Left colon (tissue), 2 donors: ENCODE measurements around the gene ADGRV1. TPM values are rescaled to one million over a fixed set of nuclear protein-coding genes. Genes with fewer than 3 reads are reported as not detected.

ENCODE experiments used
- ATAC-seq: fragments of 200-7000 bp; cut with Tn5 transposase; one replicate; pipeline ENCODE4 v1.9.1; 2020; ENCODE audit warnings: mild to moderate bottlenecking, moderate library complexity
- DNase-seq, 2 donors: peaks; one replicate each; pipeline ENCODE4 v3.0.0-alpha.2; 2020
- intact Hi-C, 2 donors: fragments of 100-400 bp; cut with DNase I in 1 of 2; cut with micrococcal nuclease in 1 of 2; formaldehyde crosslinking; loops; one replicate each; pipeline versions ENCODE4 v1.11.2 to v1.14.0; 2022; cut with DNase I, micrococcal nuclease
- total RNA-seq, 2 donors: library from RNA; stranded (reverse); fragmentation: NEBNext Ultra II Directional; extraction: Animal tissue kit (Norgen Biotek cat#: 25700); gene quantifications; one replicate each; pipeline ENCODE4 v1.2.1, GENCODE V29; 2021
- donor health status: DM: no; HTN: no; CAD: no.
- donor health status: DM: yes; HTN: yes; CAD: no.

ADGRV1 gene
- total RNA-seq, 2 donors from 2014 or later, result 3.8 to 7.3 TPM

DNA sequence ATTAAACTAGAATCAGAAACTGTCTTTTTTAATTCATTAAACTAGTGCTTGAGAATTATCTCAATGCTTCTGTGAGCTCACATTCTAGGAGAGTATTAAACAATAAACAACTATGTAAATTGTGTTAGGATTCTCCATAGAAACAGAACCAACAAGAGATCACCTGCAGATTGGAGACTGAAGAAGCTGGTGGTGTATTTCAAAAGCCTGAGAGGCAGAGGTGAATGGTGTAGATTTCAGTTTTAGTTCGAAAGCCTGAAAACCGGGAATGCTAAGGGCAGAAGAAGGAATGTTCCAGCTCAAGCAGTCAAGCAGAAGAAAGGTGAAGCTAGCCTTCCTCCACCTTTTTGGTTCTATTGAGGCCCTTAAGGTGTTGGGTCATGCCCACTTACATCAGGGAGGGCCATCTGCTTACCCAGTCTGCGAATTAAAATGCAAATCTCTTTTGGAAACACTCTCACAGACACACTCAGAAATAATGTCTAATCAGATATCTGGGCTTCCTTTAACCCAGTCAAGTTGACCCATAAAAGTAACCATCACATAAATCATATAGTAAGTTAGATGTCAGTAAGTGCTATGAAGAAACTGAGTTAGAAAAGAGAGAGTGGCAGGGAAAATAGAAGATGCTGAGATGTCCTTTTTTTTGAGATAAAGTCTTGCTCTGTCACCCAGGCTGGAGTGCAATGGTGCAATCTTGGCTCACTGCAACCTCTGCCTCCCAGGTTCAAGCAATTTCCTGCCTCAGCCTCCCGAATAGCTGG is 533.1 kb downstream of the ADGRV1 start:
- intact Hi-C loops, result loop anchor here in 1 of 2 donors (10.0 kb wide), 1 partner anchor 227 kb away; no protein-coding TSS in a partner anchor
- DNase-seq (no peak), ATAC-seq (no peak)

DNA sequence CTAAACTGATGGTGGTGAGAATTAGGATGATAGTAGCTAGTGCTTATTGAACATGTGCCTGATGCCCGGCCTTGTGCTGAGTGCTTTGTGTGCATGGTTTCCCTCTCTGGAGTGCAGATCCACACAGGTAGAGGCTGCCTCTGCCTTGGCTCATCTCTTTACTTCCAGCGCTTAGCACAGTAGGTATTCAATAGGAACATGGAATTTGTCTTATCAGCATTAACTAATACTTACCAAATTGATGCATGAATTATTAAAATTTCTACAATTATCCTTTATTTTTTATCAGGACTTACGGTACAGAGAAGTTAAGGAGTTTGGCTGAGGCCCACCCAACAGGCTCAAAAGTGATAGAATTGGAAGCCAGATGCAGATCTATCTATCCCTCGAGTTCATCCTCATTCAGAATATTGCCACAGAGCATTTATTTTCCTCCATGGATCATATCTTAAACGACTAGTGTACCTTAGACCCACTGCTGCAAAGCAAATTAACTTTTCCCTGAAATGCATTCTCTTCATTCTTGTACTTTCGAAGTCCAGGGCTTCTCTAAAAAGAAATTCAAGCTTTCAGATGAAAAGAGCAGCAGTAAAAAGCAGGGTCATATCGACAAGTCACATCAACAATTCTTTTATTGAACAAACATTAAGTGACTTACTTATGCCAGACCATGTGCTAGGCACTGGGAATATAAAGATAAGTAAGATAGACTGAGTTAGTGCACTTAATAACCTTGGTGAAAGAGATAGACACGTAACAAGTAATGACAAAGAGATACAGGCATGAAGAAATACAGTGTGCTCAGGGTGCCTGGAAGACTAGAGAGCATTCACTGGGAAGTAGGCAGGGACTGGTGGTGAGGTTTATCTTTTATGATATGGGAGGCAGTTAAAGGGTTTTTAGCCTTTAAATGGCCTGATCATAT is 534.5 kb downstream of the ADGRV1 start:
- ATAC-seq, result no peak
- intact Hi-C loops, result loop anchor here in 1 of 2 donors (10.0 kb wide), 1 partner anchor 228 kb away; no protein-coding TSS in a partner anchor
- no peak for DNase-seq

DNA sequence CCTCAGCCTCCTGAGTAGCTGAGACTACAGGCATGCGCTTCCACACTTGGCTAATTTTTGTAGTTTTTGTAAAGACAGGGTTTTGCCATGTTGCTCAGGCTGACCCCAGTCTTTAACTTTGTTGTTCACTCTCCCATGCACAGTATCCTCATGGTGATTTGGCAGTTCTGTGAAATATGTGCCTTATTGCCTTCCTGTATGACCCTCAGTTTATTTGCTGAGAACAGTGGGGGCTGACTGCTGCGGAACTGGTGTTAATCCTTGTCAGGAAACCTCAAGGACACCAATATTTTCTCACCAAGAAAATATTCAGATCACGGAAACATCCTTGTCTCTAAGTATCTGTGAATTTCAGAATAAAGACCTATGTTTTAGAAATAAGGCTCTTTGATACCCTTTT is 536.7 kb downstream of the ADGRV1 start:
- no peak for DNase-seq
- intact Hi-C loops, result loop anchor here in 1 of 2 donors (10.0 kb wide), 1 partner anchor 231 kb away; no protein-coding TSS in a partner anchor
- ATAC-seq, result no peak

DNA sequence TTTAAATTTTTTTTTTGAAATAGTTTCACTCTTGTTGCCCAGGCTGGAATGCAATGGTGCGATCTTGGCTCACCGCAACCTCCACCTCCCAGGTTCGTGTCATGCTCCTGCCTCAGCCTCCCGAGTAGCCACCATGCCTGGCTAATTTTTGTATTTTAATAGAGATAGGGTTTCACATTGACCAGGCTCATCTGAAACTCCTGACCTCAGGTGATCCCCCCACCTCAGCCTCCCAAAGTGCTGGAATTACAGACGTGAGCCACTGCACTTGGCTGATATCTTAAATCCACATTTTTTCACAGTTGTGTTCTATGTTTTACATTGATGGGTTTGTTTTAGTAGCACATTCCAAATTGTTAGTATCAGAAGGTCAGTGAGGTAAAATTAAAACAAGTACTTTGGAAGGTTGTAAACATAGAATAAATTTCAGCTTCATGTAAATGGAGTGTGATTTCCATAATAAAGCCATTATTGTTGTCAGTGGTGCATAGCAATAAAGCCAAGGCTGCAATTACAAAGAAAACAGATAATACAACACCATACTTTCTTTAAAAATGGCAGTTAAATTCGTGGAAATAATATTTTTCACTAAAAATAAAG is 537.3 kb downstream of the ADGRV1 start:
- DNase-seq (no peak), ATAC-seq (no peak)
- intact Hi-C loops, result loop anchor here in 1 of 2 donors (10.0 kb wide), 1 partner anchor 231 kb away; no protein-coding TSS in a partner anchor

DNA sequence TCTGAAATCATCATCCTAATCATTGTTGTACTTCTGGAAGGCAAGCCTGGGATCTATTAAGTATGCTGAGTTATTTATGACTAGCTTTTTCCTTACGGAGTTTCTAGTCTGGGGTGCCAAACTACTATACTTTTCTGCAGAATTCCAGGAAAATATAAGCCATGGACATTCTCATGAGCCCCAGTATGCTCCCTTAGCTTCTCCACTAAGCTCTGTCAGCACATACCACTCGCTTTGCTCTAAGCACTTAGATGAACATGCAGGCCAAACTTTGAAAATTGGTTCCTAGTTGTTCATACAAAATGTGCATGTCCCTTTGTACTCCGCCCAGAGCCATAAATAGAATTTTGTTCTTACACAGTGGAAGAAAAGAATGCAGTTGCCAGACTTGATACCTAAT is 539.9 kb downstream of the ADGRV1 start:
- DNase-seq (no peak), ATAC-seq (no peak)
- intact Hi-C loops, result loop anchor here in 1 of 2 donors (10.0 kb wide), 1 partner anchor 234 kb away; no protein-coding TSS in a partner anchor

DNA sequence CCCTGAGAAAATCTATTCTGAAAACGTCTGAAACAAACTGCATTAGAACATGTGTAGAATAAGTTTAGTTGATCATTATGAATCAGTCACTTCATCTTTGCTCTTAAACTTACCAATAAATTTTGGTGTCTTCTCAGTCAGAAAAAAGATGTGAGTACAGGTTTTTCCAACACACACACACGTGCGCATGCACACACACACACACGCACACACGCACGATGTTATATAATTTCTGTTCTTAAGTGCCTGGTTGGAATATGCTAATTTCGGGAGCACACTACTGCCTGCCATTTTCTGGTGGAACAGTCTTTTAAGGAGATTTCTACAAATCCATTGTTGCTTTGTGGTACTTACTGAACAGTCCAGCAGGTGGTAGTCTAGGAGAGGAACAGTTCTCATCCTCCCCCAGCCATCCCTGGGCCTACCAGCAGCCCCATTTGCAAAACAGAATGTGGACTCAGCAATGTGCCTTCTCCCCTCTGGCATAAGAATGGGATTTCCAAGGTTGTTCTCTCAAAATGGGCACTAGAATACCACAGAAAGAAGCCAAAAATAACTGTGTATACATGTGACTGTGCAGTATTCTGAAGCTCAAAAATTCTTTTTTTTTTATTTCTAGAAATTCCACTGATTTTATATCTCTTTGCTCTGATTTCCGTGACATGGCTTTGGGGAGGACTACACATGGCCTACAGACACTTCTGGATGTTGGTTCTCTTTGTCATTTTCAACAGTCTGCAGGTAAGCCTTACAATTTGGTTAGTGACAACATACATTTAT is 543.2 kb downstream of the ADGRV1 start:
- DNase-seq (peak; percentile 66 to 68), ATAC-seq (peak; percentile 92)
- intact Hi-C loops, result loop anchor here (2.0 to 10.0 kb wide), 3 partner anchors 169 to 283 kb away; partner anchors contain the start of gene ARRDC3 (in 1 of the 2)

DNA sequence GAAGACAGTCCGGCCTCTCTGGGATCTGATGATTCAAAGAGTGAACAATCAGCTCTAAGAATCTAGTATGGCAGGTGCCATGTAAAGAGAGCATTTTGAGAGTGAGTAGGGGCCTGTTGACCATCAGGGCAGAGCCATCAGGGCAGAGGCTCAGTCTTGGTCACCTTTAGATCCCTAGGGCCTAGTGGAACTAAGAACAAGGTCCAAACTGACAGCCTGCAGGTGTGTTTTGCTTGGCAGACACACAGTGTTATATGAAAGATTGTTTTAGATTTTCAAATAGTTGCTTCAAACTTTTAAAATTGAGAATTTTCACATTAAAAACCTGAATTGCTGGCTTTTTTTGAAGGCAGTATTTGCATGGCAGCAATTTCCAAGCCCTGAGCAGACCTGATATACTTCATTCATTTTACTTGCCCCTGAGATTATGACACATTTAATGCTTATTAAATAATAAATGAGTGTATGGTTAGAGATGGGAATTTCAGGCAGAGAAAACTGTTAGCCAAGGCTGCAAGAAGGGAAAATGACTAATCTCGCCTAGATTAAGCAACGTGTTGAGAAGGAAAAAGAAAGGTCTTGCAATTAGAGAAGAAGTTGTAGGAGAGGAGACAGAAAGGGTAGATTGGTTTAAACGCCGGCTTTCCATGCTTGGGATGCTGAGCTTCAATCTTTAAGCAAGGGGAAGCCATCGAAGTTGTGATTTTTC is 544.9 kb downstream of the ADGRV1 start:
- intact Hi-C loops, result loop anchor here (2.0 to 10.0 kb wide), 3 partner anchors 171 to 281 kb away; partner anchors contain the start of gene ARRDC3 (in 1 of the 2)
- ATAC-seq (peak; percentile 75), DNase-seq (no peak)

GRCh38 chr5:91104062-91104448 is 545.5 kb downstream of the ADGRV1 start:
- peak; percentile 61 for ATAC-seq
- no peak for DNase-seq
- intact Hi-C loops, result loop anchor here (5.0 to 10.0 kb wide), 2 partner anchors 172 to 281 kb away; partner anchors contain the start of gene ARRDC3 (in 1 of the 2)

DNA sequence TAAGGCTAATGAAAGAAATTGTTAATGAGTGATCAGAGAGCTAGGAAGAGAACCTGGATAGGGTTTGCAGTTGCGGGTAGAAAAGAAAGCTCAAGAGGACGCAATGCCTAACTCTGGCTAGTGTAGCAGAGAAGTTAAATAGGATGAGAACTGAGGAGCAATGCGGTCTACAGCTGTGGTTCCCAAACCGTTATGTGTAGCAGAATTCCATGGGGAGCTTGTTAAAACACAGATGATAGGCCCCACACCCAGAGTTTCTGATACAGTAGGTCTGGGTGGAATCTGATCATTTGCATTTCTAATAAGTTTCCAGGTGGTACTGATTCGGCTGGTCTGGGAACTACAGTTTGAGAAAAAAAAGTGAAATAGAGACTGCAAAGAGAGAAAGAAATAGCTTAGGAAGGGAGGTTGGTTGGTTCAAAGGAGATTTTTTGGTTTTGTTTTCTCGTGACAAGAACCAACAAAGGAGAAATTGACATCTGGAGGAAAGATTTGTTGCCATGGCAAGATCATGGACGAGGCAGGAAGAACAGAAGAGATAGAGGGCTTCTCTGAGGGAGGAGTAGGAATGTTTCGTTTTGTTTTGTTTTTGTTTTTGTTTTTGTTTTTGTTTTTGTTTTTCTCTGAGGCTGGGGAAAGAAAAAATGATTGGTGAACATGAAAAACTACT is 548.4 kb downstream of the ADGRV1 start:
- intact Hi-C loops, result loop anchor here in 1 of 2 donors (10.0 kb wide), 1 partner anchor 278 kb away; the partner anchor contains the start of gene ARRDC3
- no peak for ATAC-seq

GRCh38 chr5:91109634-91110033 is 551.0 kb downstream of the ADGRV1 start:
- intact Hi-C loops, result loop anchor here in 1 of 2 donors (10.0 kb wide), 1 partner anchor 275 kb away; the partner anchor contains the start of gene ARRDC3
- ATAC-seq (no peak), DNase-seq (no peak)

More for the DNA sequence above, 548.4 kb downstream of the ADGRV1 start:
- DNase-seq, result no peak

GRCh38 chr5:91110686-91111085 is 552.1 kb downstream of the ADGRV1 start:
- no peak for ATAC-seq
- intact Hi-C loops, result no loop called here
- no peak for DNase-seq

GRCh38 chr5:91111473-91112238 is 553.1 kb downstream of the ADGRV1 start:
- DNase-seq (no peak), ATAC-seq (peak; percentile 20)
- intact Hi-C loops, result no loop called here

DNA sequence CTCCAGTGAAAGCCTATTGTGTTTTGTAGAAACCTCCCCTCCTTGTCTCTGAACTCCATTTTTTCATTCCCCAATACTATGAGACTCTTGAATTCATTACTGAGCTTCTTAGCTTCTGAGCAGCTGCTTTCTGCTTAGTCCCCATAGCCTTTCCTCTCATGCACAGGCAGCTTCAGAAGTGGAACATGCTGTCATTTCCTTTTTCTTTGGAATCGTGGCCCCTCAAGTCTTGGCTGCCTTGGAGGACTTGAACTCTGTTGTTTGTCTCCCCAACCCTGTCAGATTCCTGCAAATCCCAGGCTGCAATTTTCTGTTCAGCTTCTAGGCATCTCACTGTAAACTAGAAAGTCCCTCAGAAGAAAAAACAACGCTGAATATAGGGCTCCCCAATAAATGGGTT is 556.1 kb downstream of the ADGRV1 start:
- intact Hi-C loops, result no loop called here
- DNase-seq (no peak), ATAC-seq (no peak)

DNA sequence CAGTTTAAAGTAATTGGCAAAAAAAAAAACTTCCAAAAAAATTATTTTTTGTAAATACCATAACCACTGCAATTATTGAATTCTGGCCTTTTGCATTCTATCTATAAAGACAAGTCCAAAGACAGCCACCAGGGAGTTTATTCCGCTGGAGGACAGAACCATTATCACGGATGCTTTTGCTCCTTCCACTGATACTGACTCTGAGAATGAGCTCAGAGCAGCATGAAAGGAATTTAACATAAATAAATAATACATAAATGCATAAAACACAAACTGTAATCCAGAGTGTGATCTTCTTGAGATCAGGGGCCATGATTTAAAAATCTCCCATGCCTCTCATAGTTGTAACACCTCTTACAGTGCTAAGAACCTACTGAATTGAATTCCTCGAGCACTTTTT is 559.8 kb downstream of the ADGRV1 start:
- intact Hi-C loops, result no loop called here
- no peak for DNase-seq
- ATAC-seq, result no peak

- intact Hi-C loops, result no loop called here
- DNase-seq (no peak), ATAC-seq (no peak)
Observed at GRCh38 chr5:91118796-91119195, 560.2 kb downstream of the ADGRV1 start.

GRCh38 chr5:91119217-91119616 is 560.6 kb downstream of the ADGRV1 start:
- intact Hi-C loops, result no loop called here
- ATAC-seq, result no peak
- DNase-seq, result no peak
